DLD1 (cell line): Measurements from ENCODE around the gene BBS12.

ENCODE experiments used
- in situ Hi-C: cut with HindIII; loops from 2 replicates; pipeline ENCODE4 v1.10.0; 2017; ENCODE audit warnings: low sequenced_read_pairs

Gene BBS12

GRCh38 chr4:122712782-122713181 is 19.7 kb upstream of the BBS12 start:
- in situ Hi-C loops = no loop called here

DNA sequence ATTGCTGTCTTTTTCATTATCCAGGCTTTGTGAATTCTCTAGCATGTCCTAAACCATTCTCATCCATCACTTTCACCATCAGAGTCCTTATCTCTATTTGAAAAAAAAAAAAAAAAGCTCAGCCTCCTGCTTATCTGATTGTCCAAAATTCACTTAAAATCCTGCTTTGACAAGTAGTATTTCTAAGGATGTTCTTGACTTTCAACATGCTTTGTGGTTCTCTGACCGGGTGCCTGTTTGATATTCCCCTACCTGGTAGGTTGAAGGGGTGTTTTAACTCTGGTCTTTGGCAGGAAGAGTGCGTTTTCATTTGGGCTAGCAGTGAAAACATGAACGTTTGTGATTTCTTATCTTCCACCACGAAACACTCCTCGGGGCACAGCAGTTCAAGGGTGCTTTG is 17.3 kb upstream of the BBS12 start:
- in situ Hi-C loops = no loop called here

- in situ Hi-C loops = no loop called here
These were observed 15.6 kb upstream of the BBS12 start for GRCh38 chr4:122716825-122717448.

DNA sequence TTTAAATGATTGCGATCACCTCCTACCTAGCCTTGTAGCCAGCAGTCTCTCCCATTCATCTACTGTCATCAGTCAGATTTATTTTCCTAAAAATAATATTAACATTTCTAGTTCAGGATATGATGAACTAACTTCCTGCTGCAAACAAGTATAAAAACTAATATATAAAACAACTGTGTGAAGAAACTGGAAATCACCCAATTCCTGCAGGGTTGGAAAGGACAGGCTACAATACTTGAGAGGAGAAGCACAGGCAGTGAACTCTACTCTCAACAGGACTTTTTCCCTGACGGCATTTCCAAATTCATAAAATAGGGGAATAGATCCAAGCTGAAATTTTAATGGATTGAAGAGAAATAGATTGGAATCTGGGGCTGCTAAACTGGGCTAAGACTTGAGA is 14.2 kb upstream of the BBS12 start:
- in situ Hi-C loops = no loop called here

GRCh38 chr4:122722256-122722655 is 10.2 kb upstream of the BBS12 start:
- in situ Hi-C loops = no loop called here

DNA sequence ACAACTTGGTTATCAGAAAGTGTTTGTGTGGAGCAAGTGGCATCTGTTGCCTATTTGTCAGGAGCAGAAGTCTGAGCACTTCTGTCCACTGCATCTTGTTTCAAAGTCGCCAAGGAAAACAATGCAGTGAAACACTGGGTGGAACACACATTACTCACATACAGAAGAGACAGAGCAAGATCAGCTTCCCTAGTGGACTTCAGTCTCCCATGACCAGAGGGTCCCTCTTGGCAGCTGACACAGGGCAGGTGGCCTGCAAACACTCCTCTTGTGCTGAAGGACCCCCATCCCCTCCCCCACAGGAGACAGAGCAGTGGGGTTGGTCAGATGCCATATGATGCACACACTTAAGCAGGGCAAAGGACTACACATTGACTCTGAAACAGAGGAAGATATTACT is 3.6 kb upstream of the BBS12 start:
- in situ Hi-C loops = no loop called here

DNA sequence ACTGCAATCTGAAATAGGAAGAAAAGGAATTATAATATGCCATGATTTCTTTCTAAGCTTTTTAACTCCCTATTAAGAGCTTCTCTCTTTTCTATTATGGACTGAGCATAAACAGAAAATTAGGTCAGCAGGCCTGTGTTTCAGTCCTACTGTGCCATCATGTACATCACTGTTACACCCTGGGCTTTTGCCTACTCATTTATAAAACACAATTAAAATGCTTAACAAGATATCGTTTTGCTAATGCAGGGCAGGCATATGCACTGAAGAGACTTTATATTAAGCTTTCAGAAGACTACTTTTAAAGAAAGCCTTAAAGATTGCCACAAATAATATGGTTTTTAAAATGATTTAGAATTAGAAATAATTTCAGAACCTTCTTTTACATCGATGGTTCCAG is 828 bp upstream of the BBS12 start:
- in situ Hi-C loops = no loop called here

- in situ Hi-C loops = no loop called here
These were observed 1.2 kb downstream of the BBS12 start for GRCh38 chr4:122733787-122734120.

- in situ Hi-C loops = no loop called here
These were observed 6.7 kb downstream of the BBS12 start for GRCh38 chr4:122739174-122739573.

GRCh38 chr4:122742933-122743829 is 10.7 kb downstream of the BBS12 start:
- in situ Hi-C loops = no loop called here

DNA sequence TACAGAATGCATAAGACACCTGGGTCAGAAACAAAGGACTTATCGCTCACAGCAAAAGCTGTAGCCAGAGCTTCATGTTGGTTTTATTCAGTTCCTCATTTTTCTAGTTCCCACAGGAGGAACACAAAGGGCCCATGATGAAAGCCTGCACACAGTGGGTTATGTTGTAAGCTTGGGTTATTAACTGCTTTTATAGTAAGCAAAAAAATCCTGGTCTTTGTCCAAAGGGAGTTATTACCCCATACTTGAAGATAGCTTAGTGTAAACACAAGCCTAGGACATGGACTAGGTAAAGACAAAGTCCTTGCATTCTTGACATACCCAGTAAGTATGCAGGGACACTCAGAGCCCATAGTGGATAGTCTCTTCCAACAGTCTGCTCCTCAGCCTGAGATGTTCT is 11.7 kb downstream of the BBS12 start:
- in situ Hi-C loops = no loop called here

DNA sequence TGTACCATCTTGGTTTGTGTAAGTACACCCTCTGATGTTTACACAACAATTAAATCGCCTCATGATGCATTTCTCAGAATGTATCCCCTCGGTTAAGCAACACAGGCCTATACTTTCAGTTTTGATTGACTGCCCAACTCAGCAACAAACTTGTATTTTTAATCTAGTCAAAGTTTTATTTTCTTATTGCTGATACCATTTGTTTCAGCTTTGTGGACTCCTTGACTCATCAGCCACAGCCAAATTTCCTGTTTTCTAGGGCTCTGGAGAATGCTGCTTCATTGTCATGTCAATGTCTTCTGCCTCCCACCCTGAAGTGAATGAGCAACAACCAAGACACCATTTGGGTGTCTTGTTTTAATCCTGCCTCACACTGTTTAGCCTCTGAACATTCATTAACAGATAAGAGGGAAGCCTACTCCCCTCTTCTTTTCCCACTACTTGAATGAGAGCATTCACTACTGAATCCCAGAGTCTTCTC is 14.0 kb downstream of the BBS12 start:
- in situ Hi-C loops = no loop called here

- in situ Hi-C loops = no loop called here
These were observed 14.6 kb downstream of the BBS12 start for GRCh38 chr4:122747068-122747467.

DNA sequence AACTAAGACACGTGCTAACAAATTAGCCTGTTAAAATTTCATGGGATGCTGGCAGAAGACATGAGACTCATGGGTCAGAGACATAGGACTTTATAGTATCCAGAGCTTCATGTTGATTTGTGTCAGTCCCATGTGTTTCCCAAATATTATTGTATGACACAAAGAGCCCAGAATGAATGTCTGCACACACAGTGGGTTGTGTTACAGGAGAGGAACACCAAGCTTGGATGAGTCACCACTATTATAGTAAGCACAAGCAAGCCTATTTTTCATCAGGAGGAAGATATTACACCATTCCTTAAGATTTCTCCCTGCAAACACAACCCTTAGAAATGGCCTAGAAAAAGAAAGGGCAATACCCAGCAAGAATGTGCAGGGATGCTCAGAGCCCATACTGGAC is 15.4 kb downstream of the BBS12 start:
- in situ Hi-C loops = no loop called here

- in situ Hi-C loops = loop anchor here (25.0 kb wide), 1 partner anchor 162 kb away; the partner anchor contains the start of gene NUDT6
These were observed 17.4 kb downstream of the BBS12 start for GRCh38 chr4:122749704-122750454.

DNA sequence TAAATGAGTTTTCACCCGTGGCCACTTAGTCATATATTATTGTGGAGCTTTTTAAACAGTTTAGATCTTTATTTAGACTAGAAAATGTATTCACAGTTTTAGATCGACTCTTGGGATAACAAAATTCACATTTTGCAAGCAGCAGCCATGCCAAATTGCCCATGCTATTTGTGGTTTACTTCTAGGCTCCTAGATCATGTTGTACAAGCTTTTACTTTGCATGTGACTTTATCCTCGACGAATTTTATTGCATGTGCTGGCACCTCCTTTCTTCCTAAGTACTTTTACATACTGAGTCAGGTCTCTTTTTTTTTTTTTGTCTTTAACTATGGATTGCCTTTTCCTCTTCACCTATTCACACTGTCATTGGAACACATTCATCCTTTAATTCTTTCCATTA is 23.2 kb downstream of the BBS12 start:
- in situ Hi-C loops = loop anchor here (25.0 kb wide), 1 partner anchor 157 kb away; the partner anchor contains the start of gene NUDT6

- in situ Hi-C loops = loop anchor here (25.0 kb wide), 1 partner anchor 154 kb away; the partner anchor contains the start of gene NUDT6
These were observed 25.5 kb downstream of the BBS12 start for GRCh38 chr4:122758033-122758432.

- in situ Hi-C loops = loop anchor here (25.0 kb wide), 1 partner anchor 153 kb away; the partner anchor contains the start of gene NUDT6
These were observed 27.3 kb downstream of the BBS12 start for GRCh38 chr4:122759639-122760310.

DNA sequence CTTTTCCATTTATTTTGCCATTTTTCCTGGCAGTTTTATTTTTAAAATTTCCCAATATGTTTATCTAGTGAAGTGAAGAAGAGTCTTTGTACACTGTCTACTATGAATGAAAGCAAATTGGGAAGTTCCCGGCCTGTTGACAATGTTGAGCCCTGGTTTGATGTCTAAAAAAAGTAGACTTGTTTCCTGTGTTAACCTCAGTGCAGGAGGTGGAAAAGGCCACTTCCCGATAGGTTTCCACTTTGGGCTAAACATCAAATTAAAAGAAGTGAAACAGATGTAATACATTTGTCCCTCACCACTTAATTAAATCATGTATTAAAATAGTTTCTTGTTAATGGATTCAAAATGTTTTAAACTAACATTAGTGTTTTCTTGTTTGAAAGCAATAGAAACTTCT is 30.0 kb downstream of the BBS12 start:
- in situ Hi-C loops = loop anchor here (25.0 kb wide), 1 partner anchor 150 kb away; the partner anchor contains the start of gene NUDT6

GRCh38 chr4:122762966-122763716 is 30.6 kb downstream of the BBS12 start:
- in situ Hi-C loops = loop anchor here (25.0 kb wide), 1 partner anchor 149 kb away; the partner anchor contains the start of gene NUDT6
